Regular cardiac myocyte (primary cell): ENCODE results near the gene MAT2A. TPM values are rescaled to one million over a fixed set of nuclear protein-coding genes. Genes with fewer than 3 reads are reported as not detected.

Experiments used
- total RNA-seq: library from RNA; depleted of rRNA; stranded (reverse); fragments of >200 nt; gene quantifications from 2 replicates; pipeline ENCODE4 v1.2.3, GENCODE V29; 2014

The MAT2A gene
- total RNA-seq, result 38.9 and 103 TPM in 2 replicates

DNA sequence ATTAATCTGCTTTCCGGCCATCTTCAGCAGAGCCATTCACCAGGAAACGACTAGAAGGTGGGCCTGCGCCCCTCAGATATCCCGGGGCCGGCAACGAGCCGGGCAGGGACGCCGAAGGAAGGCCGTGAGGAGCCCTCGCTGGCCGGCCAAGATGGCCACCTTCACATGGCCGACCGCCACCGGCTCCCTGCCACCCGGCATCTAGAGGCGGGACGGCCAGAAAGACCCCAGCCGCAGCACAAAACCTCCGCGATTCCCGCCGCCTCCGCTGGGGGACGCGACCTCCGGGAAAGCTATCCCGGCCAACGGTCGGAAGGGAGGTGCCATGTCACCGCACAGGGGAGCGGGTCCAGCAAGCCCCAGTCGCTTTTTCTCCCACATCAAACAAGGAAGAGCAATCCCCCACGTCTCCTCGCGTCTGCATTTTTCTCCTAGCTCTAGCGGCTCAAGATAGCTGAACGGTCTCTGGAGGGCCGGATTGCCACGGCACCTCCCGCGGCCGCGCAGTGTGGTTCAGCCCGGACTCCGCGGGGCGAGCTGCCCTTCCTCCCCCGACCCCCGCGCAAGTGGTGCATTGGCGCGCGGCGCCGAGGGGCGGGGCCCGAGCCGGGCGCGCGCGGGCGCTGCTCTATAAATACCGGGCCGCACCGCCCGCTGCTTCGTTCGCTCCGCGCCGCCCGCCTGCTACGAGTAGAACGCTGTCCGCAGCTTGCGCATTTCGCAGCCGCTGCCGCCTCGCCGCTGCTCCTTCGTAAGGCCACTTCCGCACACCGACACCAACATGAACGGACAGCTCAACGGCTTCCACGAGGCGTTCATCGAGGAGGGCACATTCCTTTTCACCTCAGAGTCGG is at the start of gene MAT2A:
Gene MAT2A, plus strand, starts transcription at position 662 of the 854 bp plus-strand sequence. Its CDS starts 120 bp downstream, at position 782.

DNA sequence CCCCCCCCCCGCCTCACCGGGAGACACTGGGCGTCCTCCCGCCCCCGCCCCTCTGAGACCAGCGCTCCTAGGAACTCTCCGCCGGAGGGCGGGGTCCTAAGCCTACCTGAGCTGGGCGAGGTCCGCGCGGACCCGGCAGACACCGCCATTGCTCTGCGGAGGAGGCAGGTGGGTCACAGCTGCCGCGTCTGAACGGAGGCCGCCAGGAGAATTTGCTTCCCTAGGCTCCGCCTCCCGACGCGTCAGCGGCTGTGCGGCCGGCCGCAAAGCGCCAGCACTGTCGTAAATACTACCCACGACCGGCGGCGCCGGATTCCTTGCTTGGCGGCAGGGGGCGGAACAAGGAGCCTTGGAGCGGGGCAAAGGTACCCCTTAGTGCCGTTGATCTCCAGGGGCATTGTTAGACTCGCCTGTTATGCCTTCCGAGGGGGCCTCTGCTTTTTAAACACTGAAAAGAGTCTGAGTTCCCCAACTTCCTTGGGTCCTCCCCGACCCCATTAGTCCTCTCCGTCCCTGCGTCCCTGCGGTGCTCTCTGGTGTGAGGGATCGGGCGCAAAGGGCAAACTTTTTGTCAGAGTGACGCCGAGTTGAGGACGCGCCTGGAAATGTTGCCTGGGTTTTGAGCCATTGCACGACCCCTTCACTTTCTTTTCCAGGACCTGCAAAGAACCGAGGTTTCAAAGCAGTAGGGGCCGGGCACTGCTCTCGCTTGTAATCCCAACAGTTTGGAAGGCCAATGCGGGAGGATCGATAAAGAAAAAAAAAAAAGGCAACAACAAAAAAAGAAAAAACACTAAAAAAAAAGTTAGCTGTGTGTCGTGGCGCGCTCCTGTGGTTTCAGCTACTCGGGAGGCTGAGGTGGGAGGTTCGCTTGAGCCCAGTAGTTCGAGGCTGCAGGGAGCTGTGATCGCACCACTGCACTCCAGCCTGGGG is 22.6 kb downstream of the MAT2A start, which contains the start of gene GGCX:
Gene GGCX, minus strand, starts transcription at position 214 of the 933 bp plus-strand sequence. Its CDS starts 65 bp downstream, at position 149.

DNA sequence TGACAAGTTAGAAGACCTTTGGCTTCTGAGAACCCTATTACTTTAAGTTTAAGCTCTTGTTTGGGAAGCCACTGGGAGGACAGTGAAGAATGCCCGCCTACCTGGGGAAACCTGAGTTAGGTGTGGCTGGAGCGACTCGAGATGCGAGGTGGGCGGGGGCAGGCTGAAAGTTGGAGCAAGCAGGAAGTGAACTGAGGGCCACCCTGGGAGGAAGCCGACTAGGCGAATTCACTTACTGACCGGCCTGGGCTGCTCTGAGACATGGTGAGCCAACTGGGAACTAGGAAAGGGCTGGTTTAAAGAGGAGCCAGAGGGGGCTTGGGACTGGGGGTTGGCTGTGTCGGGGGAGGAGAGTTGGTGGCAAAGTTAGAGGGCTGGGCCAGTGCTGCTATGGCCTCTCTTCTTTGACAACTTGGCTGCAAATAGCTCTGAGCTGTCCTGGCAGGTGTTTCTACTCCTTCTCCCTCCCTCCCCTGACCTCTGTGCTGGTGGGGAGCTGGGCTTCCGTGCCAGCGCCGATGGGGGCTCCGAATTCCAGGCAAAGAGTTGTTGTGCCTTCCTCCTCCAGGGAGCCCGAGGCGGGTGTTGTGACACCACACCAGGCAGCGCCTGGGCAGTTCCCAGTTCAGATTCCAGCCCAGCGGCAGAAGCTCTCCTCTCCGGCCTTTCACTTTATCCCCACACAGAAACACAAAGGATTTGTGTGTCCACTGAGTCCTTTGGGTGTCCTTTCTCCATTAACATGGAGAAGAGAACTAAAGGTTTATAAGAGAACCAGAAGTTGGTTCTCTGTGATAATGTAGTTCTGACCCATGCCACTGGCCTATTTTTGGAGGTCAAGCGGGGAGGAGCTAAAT is 38.6 kb downstream of the MAT2A start, which contains the start of gene VAMP8:
Gene VAMP8, plus strand, starts transcription at position 201 of the 857 bp plus-strand sequence. Its CDS starts 61 bp downstream, at position 262.

DNA sequence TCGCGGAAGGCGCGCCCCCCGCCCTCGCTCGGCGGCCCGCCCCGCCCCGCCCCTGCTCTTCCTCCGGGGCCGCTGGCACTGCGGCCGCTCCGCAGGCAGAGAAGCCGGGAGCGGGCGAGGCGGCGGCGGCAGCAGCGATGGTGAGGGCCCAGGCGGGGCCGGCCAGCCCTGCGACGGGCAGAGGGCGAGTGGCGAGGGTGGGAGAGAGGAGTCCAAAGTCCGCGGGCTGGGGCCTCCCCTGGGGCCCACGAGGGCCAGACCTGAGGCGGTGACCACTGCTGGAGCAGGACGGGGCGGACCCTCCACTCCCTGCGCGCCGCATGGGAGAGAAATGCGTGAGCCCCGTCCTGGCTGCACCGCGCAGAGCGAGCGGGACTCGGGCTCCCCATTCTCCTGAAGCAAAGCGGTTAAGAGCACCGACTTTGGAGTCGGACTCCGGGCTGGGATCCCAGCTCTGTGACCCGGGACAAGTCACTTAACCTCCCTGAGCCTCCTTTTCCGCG is 45.4 kb downstream of the MAT2A start, which contains the start of gene VAMP5:
Gene VAMP5, plus strand, starts transcription at position 78 of the 503 bp plus-strand sequence. Its CDS starts 60 bp downstream, at position 138.

Other genes with a start within 250 kb of the MAT2A start
- gene TGOLN2, start 211.2 kb upstream of the MAT2A start, total RNA-seq, result 105 and 132 TPM in 2 replicates
- 57.7 and 86.0 TPM in 2 replicates for gene RETSAT, start 184.6 kb upstream of the MAT2A start, total RNA-seq
- 14.2 and 19.2 TPM in 2 replicates for gene ELMOD3, start 184.4 kb upstream of the MAT2A start, total RNA-seq
- 22.8 and 28.4 TPM in 2 replicates for gene CAPG, start 128.8 kb upstream of the MAT2A start, total RNA-seq
- gene SH2D6, start 120.5 kb upstream of the MAT2A start, total RNA-seq, result not detected in 2 replicates
- 67.3 and 74.7 TPM in 2 replicates for gene GGCX, start 22.3 kb downstream of the MAT2A start, total RNA-seq
- gene VAMP8, start 38.4 kb downstream of the MAT2A start, total RNA-seq, result 2.5 and 6.7 TPM in 2 replicates
- gene VAMP5, start 45.3 kb downstream of the MAT2A start, total RNA-seq, result 35.8 and 68.6 TPM in 2 replicates
- gene RNF181, start 56.6 kb downstream of the MAT2A start, total RNA-seq, result 230 and 232 TPM in 2 replicates
- 7.5 and 8.5 TPM in 2 replicates for gene TMEM150A, start 63.5 kb downstream of the MAT2A start, total RNA-seq
- 11.3 and 14.6 TPM in 2 replicates for gene C2orf68, start 72.9 kb downstream of the MAT2A start, total RNA-seq
- gene USP39, start 77.0 kb downstream of the MAT2A start, total RNA-seq, result 29.3 and 49.1 TPM in 2 replicates
- gene SFTPB, start 129.0 kb downstream of the MAT2A start, total RNA-seq, result not detected in 2 replicates
- not detected in 2 replicates for gene GNLY, start 155.2 kb downstream of the MAT2A start, total RNA-seq
- gene ATOH8, start 214.8 kb downstream of the MAT2A start, total RNA-seq, result 28.2 and 28.6 TPM in 2 replicates